GM18907 (cell line): Measurements from ENCODE around the gene MARCOL.
"Not testable (repeated sequence)": the region's sequence is repeated elsewhere in the genome, so short reads cannot be mapped to it uniquely, and the experiment has no call there.

Experiments used
- ATAC-seq: cut with Tn5 transposase; IDR thresholded peaks from one replicate; pipeline ENCODE4 v1.9.1; 2021; ENCODE audit warnings: mild to moderate bottlenecking, moderate library complexity; ENCODE audit not compliant: unreplicated experiment

MARCOL gene

GRCh38 chr5:148261221-148261620 is 22.9 kb downstream of the MARCOL start:
- ATAC-seq, result no peak

GRCh38 chr5:148267962-148268361 is 29.6 kb downstream of the MARCOL start:
- ATAC-seq, result no peak

- ATAC-seq, result no peak
Observed at GRCh38 chr5:148268566-148268965, 30.2 kb downstream of the MARCOL start, which contains the start of gene SPINK13. Gene SPINK13, plus strand, starts transcription at chr5:148268794. Its CDS starts 1,279 bp downstream, at chr5:148270073.

GRCh38 chr5:148275129-148275528 is 36.8 kb downstream of the MARCOL start:
- ATAC-seq, result not testable (repeated sequence)

GRCh38 chr5:148280893-148281292 is 42.6 kb downstream of the MARCOL start:
- ATAC-seq, result not testable (repeated sequence)

GRCh38 chr5:148281336-148281735 is 43.0 kb downstream of the MARCOL start:
- not testable (repeated sequence) for ATAC-seq

GRCh38 chr5:148290271-148291195 is 52.2 kb downstream of the MARCOL start:
- ATAC-seq, result no peak
